H1 (cell line): ENCODE data around the gene STOML1. TPM values are rescaled to one million over a fixed set of nuclear protein-coding genes. Genes with fewer than 3 reads are reported as not detected.

ENCODE experiments used
- ASH2L ChIP-seq: fragments of 200-600, 300-600 bp; sonication (generic); IDR thresholded peaks from one replicate; pipeline ENCODE4 v1.7.1; 2017; ENCODE audit warnings: low read length
- ATF3 ChIP-seq: IDR thresholded peaks from 2 replicates; pipeline ENCODE4 v1.6.1; 2011; ENCODE audit warnings: low read depth, mild to moderate bottlenecking, low read length; ENCODE audit not compliant: insufficient read depth
- BACH1 ChIP-seq: IDR thresholded peaks from 2 replicates; pipeline ENCODE4 v1.6.1; 2012; ENCODE audit warnings: low read length, improper control_type of control experiment
- BRCA1 ChIP-seq: IDR thresholded peaks from 2 replicates; pipeline ENCODE4 v1.6.1; 2012; ENCODE audit warnings: low read depth, low read length, improper control_type of control experiment
- CBX8 ChIP-seq: fragments of 300-800, 300-1000 bp; sonication (generic); IDR thresholded peaks from 2 replicates; pipeline ENCODE4 v1.7.1; 2016; ENCODE audit warnings: low read depth, low read length, borderline replicate concordance
- CREB1 ChIP-seq: IDR thresholded peaks from 2 replicates; pipeline ENCODE4 v1.6.1; 2012; ENCODE audit warnings: inconsistent platforms
- CTBP2 ChIP-seq: IDR thresholded peaks from 2 replicates; pipeline ENCODE4 v1.7.0; 2011; ENCODE audit warnings: borderline replicate concordance, mild to moderate bottlenecking, moderate library complexity, mixed read lengths, low read length; ENCODE audit not compliant: insufficient read depth, insufficient read length
- NRF1 ChIP-seq: IDR thresholded peaks from 2 replicates; pipeline ENCODE4 v1.6.1; 2011; ENCODE audit warnings: mild to moderate bottlenecking, low read depth, low read length, improper control_type of control experiment
- SIX5 ChIP-seq: IDR thresholded peaks from 2 replicates; pipeline ENCODE4 v1.6.1; 2011; ENCODE audit warnings: mild to moderate bottlenecking, low read depth, low read length
- SP1 ChIP-seq: IDR thresholded peaks from 2 replicates; pipeline ENCODE4 v1.6.1; 2011; ENCODE audit warnings: low read depth, low read length
- polyA plus RNA-seq, 7 experiments: library from polyadenylated mRNA; depleted of rRNA in 3 of 7; stranded (reverse) in 5 of 7; unstranded in 2 of 7; fragments of >200 nt in 5 of 7; fragments of 200-250 nt in 2 of 7; gene quantifications; 1 replicate in 5 of 7; 2 replicates in 1 of 7; 4 replicates in 1 of 7; pipeline versions ENCODE4 v1.2.1 to v1.2.3, GENCODE V29; 2011 to 2013; ENCODE audit warnings: missing spikeins in 2 of 7, mixed read lengths in 2 of 7
- total RNA-seq: library from RNA; stranded (reverse); fragmentation: NEBNext Ultra II Directional; extraction: Animal tissue kit (Norgen Biotek cat#: 25700); gene quantifications from 2 replicates; pipeline ENCODE4 v1.2.1, GENCODE V29; 2021

STOML1 gene
- total and polyA plus RNA-seq, 2 of the 8 experiments (the other 6 are each of a cell fraction or from before 2014, with no cell fraction given), result 2.6 to 3.2 TPM

GRCh38 chr15:73936588-73937290 lies 55.4 kb downstream of the STOML1 start (continued):
- TF ChIP-seq ATF3 (no peak), BACH1 (no peak), SP1 (no peak), CREB1 (no peak), CTBP2 (no peak), ASH2L (no peak), NRF1 (no peak), CBX8 (no peak), SIX5 (no peak), BRCA1 (no peak)
- TF ChIP-seq, all 59 proteins: peak for 0
